ENCODE results near the gene CABCOCO1. TPM values are rescaled to one million over a fixed set of nuclear protein-coding genes. Genes with fewer than 3 reads are reported as not detected.

Gene CABCOCO1
- total RNA-seq, 1 experiment from 2014 or later: not detected

DNA sequence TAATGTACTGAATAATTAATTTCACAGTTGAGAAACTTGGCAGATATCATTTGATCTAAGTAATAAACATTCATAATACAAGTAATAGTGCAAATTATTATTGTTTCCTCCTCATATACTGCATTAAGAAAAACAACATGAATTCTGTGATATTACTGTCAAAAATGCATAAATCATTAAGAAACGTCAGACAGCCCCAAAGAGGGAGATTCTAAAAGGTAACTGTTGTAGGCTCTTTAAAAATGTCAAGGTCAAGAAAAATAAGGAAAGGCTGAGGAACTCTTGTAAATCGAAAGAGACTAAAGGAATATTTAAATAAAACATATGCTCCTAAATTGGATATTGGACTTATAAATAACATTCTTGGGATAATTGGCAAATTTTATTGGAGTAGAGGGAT, 67.9 kb downstream of the CABCOCO1 start:
- Histone ChIP-seq H3K9me3 (ENCODE audit: control insufficient read depth in 1 of 2, insufficient read depth in 1 of 2, low read depth in 1 of 2, low read length in 2 of 2) (no peaks in the 10 kb centered on the region), H3K4me1 (ENCODE audit: control insufficient read depth in 1 of 2, insufficient read depth in 2 of 2, low read length in 2 of 2) (no peaks in the 10 kb centered on the region), H3K4me2 (ENCODE audit: low read length) (no peak overlapping the region), H3K27ac (ENCODE audit: low read depth, low read length) (no peak overlapping the region), H4K20me1 (ENCODE audit: insufficient read depth) (no peaks in the 10 kb centered on the region), H3K9me2 (ENCODE audit: insufficient read depth) (no peaks in the 10 kb centered on the region), H3K79me2 (ENCODE audit: insufficient read depth, low read length) (no peaks in the 10 kb centered on the region), H3K9ac (ENCODE audit: low read length) (no peak overlapping the region), H3K36me3 (ENCODE audit: control insufficient read depth in 1 of 2, insufficient read depth in 2 of 2, low read length in 2 of 2) (no peaks in the 10 kb centered on the region), H2AFZ (ENCODE audit: low read depth, low read length, poor library complexity, severe bottlenecking) (no peak overlapping the region), H3K4me3 (replicated peaks in 1 of 2; ENCODE audit: low read depth in 1 of 2, low read length in 2 of 2) (no peak overlapping the region), H3K27me3 (ENCODE audit: insufficient read depth, low read length) (no peaks in the 10 kb centered on the region)
- DNase-seq (ENCODE audit: low read depth, low spot score): no peak
- ChIA-PET CTCF (interaction anchor here (1.0 kb wide), 1 partner anchor 20 kb away, joined by 3 read pairs; no protein-coding TSS in a partner anchor), POLR2A (no interaction called here), RAD21 (ENCODE audit: low non-redundant PET in 1 of 2, low total read pairs in 2 of 2, uncharacterized antibody in 2 of 2, unreplicated experiment in 2 of 2) (no interaction called here)
- no peak for ATAC-seq
- no TSS peak for BruUV-seq (replicated peaks)
- intact Hi-C loops (cut with micrococcal nuclease): loop anchor here (5.0 kb wide), 1 partner anchor 588 kb away; no protein-coding TSS in a partner anchor
- no peak for TF ChIP-seq ELF1 (IDR thresholded peaks at IDR 0.05; ENCODE audit: borderline replicate concordance, low read depth)
- no peak for TF ChIP-seq ZFX (IDR thresholded peaks at IDR 0.05)
- TF ChIP-seq EGR1 (IDR thresholded peaks at IDR 0.05; ENCODE audit: low read depth): no peak
- TF ChIP-seq YY1 (IDR thresholded peaks at IDR 0.05; ENCODE audit: extremely low read depth, insufficient replicate concordance, low read depth, low read length): no peak
- no peak for TF ChIP-seq CEBPB (IDR thresholded peaks at IDR 0.05; ENCODE audit: low read depth)
- TF ChIP-seq, protein P1, sequence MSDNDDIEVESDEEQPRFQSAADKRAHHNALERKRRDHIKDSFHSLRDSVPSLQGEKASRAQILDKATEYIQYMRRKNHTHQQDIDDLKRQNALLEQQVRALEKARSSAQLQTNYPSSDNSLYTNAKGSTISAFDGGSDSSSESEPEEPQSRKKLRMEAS (IDR thresholded peaks at IDR 0.05): no peak
- no peak for TF ChIP-seq EZH2 (IDR thresholded peaks at IDR 0.05)
- no peak for TF ChIP-seq TCF7L2 (IDR thresholded peaks at IDR 0.05; ENCODE audit: borderline replicate concordance, extremely low read depth, insufficient read depth, insufficient read length)
- TF ChIP-seq POLR2A (IDR thresholded peaks at IDR 0.05; ENCODE audit: borderline replicate concordance, extremely low read depth, insufficient read depth, insufficient read length): no peak
- no peak for TF ChIP-seq SIN3A (IDR thresholded peaks at IDR 0.05; ENCODE audit: low read depth)
- TF ChIP-seq RAD21 (IDR thresholded peaks at IDR 0.05; ENCODE audit: low read depth): no peak
- TF ChIP-seq EZH2phosphoT487 (IDR thresholded peaks at IDR 0.05; ENCODE audit: borderline replicate concordance): no peak
- TF ChIP-seq POLR2AphosphoS5 (IDR thresholded peaks at IDR 0.05; ENCODE audit: low read depth, low read length): no peak
- TF ChIP-seq, protein P2, sequence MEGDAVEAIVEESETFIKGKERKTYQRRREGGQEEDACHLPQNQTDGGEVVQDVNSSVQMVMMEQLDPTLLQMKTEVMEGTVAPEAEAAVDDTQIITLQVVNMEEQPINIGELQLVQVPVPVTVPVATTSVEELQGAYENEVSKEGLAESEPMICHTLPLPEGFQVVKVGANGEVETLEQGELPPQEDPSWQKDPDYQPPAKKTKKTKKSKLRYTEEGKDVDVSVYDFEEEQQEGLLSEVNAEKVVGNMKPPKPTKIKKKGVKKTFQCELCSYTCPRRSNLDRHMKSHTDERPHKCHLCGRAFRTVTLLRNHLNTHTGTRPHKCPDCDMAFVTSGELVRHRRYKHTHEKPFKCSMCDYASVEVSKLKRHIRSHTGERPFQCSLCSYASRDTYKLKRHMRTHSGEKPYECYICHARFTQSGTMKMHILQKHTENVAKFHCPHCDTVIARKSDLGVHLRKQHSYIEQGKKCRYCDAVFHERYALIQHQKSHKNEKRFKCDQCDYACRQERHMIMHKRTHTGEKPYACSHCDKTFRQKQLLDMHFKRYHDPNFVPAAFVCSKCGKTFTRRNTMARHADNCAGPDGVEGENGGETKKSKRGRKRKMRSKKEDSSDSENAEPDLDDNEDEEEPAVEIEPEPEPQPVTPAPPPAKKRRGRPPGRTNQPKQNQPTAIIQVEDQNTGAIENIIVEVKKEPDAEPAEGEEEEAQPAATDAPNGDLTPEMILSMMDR (IDR thresholded peaks at IDR 0.05 in 2 of 3, conservative IDR thresholded peaks at IDR 0.05 in 1 of 3; ENCODE audit: borderline replicate concordance in 1 of 3, insufficient read depth in 1 of 3, low read depth in 2 of 3, low read length in 2 of 3): no peak
- no peak for TF ChIP-seq SRF (IDR thresholded peaks at IDR 0.05; ENCODE audit: low read depth)
- TF ChIP-seq, protein P3, sequence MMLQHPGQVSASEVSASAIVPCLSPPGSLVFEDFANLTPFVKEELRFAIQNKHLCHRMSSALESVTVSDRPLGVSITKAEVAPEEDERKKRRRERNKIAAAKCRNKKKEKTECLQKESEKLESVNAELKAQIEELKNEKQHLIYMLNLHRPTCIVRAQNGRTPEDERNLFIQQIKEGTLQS (IDR thresholded peaks at IDR 0.05): no peak
- TF ChIP-seq, protein P4, sequence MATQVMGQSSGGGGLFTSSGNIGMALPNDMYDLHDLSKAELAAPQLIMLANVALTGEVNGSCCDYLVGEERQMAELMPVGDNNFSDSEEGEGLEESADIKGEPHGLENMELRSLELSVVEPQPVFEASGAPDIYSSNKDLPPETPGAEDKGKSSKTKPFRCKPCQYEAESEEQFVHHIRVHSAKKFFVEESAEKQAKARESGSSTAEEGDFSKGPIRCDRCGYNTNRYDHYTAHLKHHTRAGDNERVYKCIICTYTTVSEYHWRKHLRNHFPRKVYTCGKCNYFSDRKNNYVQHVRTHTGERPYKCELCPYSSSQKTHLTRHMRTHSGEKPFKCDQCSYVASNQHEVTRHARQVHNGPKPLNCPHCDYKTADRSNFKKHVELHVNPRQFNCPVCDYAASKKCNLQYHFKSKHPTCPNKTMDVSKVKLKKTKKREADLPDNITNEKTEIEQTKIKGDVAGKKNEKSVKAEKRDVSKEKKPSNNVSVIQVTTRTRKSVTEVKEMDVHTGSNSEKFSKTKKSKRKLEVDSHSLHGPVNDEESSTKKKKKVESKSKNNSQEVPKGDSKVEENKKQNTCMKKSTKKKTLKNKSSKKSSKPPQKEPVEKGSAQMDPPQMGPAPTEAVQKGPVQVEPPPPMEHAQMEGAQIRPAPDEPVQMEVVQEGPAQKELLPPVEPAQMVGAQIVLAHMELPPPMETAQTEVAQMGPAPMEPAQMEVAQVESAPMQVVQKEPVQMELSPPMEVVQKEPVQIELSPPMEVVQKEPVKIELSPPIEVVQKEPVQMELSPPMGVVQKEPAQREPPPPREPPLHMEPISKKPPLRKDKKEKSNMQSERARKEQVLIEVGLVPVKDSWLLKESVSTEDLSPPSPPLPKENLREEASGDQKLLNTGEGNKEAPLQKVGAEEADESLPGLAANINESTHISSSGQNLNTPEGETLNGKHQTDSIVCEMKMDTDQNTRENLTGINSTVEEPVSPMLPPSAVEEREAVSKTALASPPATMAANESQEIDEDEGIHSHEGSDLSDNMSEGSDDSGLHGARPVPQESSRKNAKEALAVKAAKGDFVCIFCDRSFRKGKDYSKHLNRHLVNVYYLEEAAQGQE (IDR thresholded peaks at IDR 0.05; ENCODE audit: low read depth): no peak

All from HCT116 (cell line).